HG03442 (cell line): Measurements from ENCODE around the gene KBTBD3.
A peak's percentile ranks its signal among the peaks of the same experiment; 100 is the strongest.
"Not testable (repeated sequence)": the region's sequence is repeated elsewhere in the genome, so short reads cannot be mapped to it uniquely, and the experiment has no call there.

Experiments
- ATAC-seq: cut with Tn5 transposase; IDR thresholded peaks from one replicate; pipeline ENCODE4 v1.9.1; 2021; ENCODE audit warnings: mild to moderate bottlenecking, moderate library complexity; ENCODE audit not compliant: unreplicated experiment

KBTBD3 gene

DNA sequence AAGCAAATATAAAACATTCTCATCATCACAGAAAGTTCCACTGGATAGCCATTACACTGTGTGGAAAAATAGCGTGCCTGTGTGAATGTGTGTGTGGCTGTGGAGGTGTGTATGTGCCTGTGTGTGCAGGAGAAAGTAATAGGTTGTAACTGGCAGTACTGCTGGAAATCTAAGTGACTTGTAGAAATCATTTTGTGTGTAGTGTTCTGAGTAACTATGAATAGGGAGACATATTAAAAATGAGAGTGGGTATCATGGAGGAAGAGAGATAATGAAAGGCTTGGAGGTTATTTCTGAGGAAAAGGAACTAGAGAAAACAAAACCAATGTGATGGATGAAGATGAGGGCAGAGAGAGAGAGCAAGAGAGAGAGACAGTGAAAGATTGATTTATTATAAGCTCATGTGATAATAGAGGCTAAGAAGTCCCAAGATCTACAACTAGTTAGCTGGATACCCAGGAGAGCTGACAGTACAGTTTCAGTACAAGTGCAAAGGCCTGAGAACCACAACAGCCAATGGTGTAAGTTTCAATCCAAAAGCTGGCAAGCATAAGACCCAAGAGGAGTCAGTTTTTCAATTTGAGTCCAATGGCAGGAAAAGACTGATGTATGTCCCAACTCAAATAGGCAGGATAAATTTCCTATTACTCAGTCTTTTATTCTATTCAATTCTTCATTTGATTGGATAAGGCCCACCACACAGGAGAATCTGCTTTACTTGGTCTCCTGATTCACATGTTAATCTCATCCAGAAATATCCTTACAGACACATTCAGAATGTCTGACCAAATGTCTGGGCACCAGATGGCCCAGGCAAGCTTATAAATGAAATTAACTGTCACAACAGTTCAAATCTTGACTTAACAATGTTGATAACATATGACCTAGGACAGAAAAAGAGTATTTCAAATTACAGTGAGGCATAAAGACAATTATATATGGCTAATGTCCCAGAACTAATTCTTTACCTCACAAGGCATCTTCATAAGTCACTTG, 14.9 kb downstream of the KBTBD3 start:
- ATAC-seq = peak; percentile 45

DNA sequence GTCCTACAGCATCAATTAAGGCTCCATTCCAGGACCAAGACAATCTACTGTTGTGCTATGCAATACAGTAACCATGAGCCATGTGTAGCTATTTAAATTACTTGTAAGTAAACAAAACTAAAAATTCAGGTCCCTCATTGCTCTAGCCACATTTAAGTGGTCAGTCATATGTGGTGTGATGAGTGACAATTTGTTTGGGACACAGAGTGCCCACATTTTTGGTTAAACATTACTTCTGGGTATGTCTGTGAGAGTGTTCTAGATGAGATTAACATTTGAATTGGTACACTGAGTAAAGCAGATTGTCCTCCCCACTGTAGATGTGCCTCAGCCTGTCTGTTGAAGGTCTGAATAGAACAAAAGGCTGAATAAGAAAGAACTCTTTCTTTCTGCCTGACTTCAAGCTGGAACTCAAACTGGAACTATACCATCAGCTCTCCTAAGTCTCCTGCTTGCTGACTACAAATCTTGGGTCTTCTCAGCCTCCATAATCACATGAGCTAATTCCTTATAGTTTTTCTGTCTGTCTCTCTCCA, 15.8 kb downstream of the KBTBD3 start:
- ATAC-seq = no peak

DNA sequence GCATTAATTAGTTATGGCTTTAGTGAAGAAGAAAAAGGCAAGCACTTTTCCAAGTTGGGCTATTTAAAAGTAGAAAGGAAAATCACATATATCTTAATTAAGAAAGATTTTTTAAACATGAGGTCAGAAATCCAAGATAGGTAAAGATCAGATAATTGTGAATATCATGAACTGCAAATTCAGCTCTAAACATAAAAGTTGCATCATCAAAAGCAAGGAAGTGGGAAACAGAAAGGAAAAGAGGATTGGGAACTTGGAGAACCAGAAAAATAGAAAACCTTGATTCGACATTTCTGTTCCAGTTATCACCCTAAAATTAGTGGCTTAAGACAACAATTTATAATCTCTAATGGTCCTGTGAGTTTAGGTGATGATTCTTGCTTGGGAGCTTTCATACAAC, 17.5 kb downstream of the KBTBD3 start:
- no peak for ATAC-seq

DNA sequence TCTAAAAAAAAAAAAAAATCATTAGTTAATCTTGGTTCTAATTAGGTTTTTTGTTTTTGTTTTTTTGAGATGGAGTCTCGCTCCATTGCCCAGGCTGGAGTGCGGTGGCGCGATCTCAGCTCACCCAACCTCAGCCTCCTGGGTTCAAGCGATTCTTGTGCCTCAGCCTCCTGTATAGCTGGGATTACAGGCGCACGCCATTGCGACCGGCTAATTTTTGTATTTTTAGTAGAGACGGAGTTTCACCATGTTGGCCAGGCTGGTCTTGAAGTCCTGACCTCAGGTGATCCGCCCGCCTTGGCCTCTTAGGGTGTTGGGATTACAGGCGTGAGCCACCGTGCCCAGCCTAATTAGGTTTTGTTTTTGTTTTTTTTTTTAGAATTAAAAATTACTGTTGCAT, 18.8 kb downstream of the KBTBD3 start:
- not testable (repeated sequence) for ATAC-seq

DNA sequence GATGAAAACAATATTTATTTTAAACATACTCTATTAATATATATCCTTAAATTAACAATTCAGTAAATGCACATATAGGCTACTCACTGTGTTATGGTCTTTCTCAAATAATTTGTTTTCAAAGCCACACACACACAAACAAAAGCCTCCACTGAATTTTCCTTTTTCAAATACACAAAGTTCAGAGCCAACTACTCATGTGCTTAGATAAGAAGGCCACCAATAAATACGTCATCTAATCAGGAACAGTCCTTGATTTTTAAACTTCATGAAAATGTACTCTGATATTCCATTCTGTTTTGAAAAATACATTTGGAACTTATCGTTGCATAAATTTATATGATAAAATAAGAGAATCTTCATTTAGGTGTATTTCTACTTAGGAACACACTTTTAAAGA, 26.0 kb downstream of the KBTBD3 start:
- no peak for ATAC-seq

DNA sequence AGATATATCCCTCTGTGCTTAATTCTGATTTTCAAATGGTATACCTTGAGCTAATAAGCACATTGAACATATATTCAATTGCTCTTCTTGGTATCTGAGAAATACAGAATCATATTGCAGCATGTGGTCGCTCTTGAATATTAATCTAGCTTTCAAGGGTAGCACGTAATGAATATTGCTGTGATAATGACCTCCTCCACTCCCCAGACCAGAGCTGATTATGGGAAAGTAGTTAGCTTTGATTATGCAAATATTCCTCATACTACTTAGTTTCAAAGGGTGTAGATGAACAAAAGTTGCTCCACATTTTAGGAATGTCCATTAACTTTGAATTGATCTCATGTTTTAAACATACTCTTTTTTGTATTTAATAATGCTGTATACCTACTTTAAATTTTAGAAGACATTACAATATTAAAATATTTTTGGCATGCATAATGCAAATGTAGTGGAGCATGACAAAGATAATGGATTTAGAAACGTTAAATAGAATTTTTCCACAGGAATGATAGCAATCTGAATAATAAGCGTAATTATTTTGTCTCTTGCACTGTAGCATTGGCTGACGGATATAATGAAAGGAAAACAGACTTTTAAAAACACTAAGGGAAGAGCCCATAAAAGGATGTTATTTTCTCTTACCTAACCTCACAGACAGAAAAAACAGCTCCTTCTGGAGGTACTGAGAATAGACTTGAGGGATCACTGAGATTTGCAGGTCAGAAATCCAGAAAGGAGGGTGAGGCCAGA, 27.2 kb downstream of the KBTBD3 start:
- no peak for ATAC-seq

DNA sequence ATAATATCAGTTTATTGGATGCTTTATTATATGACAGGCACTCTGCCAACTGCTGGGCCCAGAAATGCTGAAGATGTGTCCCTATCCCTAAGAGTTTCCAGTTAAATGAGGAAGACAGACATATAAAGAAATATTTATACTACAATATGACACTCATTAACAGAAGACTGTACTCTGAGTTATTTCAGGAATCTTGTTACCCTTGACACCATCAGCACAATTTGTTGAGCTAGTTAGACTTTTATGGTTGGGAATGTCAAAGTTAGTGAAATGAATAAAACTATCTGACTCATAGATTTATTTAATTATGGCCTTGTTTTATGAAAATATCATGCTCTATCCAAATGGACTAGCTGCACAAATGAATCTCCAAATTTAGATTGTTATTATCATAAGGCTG, 29.5 kb downstream of the KBTBD3 start:
- no peak for ATAC-seq

DNA sequence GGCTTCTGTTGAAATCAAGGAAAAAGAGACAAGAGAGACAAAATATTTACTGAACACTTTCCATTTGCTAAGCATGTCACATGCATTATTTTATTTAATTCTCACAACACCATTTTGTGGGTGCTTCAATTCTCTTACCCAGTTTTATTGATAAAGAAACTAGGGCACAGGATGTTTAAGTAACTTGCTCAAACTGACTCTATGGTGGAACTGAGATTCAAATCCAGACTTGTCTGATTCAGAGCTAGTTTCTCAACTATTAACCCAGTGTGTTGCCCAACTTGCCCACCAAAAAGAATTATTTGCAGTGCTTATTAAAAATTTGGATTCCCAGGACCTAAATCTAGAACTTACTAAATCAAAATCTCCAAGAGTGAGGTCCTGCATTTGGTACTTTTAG, 33.6 kb downstream of the KBTBD3 start:
- ATAC-seq = no peak

DNA sequence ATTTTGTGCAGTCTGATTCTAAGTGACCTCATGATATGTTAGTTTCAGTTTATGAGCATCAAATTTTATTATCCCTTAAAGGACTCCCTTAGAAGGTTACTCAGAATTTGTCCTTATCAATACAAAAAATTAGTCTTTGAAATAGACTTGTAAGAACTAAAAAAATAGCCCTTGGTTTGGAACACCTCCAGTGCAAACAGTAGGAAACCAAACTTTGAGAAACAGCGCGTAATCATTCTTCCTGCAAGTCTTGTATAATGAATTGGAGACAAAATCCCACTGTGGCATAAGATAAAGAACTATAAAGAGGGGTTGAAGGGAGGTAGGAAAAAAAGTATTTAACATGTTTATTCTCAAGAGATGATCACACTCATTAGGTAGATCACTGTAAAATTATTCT, 44.3 kb downstream of the KBTBD3 start:
- ATAC-seq = no peak

DNA sequence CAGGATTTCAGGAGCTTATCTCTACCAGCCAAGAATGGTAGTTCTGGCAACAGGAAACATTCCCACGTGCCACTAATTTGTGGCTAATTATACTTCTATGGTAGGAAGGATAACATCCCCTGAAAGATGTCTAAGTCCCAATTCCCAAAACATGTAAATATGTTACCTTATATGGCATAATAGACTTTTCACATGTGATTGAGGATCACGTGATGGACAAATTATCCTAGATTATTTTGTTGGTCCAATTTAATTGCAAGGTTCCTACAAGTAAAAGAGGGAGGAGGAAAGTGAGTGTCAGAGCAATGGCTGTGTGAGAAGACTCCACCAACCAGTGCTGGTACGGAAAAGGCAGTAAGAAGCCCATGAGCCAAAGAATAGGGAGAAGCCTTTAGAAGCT, 45.2 kb downstream of the KBTBD3 start:
- ATAC-seq = no peak

DNA sequence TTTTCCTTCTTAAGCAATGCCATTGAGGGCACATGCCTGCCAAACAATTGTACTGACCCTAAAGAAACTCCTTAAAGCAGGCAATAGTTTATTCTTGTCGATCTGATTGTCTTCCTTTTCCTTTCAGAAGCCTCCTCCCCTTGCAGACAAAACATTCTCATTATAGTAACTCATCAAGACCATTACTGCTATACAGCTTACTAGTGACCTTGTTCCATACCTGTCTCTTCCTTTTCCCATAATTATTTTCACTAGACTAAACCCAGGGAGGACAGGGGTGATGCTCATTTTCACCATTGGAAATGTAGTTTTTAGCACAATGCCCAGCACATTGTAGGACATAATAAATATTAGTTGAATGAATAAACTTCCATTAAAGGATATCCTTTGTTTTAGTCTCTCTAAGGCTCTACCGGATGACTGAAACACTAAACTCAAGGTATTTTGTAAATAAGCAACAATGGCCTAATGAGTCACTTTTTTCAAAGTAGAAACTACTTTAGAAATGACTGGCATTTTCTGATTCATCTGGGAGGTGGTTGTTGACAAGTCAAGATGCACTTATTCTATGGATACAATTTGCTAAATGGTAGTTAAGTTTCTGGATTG, 45.8 kb downstream of the KBTBD3 start:
- peak; percentile 75 for ATAC-seq

DNA sequence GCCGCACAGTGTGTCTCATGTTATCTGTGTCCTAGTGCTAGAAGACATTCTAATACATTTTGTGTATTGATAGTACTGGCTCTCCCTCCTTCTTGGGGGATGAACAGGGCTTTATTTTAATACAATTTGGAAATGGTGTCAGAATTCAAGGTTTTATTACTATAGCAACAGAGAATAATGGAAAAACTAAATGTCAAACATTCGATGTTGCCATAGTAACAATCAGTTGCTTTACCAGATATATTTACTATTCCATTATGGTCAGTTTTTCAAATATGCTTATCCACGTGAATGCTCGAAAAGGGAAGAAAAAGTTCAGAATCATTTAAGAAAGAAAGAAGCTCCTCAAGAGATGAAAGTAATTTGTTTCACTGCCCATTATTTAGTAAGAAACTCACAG, 46.5 kb downstream of the KBTBD3 start:
- ATAC-seq = no peak

DNA sequence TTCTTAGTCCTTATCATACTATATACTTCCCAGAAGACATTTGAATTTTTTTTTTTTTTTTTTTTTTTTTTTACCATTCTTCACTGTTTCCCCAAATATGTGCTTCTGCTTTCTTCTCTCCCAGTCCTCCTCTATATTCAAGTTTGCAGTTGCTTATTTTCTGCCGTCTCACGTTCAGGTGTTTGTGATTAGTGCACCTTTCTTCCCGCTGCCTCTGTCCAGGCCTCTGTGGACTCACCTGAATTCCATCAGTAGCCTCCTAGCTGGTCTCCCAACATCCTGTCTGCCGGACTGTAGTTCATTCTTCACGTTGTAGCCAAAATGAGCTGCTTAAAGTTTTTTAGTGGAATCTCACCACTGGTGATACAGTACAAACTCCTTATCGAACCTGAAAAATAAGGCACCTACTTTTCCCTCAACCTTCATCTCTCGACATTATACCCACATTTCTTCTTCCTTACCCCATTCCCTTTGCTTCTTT, 54.3 kb downstream of the KBTBD3 start:
- no peak for ATAC-seq

DNA sequence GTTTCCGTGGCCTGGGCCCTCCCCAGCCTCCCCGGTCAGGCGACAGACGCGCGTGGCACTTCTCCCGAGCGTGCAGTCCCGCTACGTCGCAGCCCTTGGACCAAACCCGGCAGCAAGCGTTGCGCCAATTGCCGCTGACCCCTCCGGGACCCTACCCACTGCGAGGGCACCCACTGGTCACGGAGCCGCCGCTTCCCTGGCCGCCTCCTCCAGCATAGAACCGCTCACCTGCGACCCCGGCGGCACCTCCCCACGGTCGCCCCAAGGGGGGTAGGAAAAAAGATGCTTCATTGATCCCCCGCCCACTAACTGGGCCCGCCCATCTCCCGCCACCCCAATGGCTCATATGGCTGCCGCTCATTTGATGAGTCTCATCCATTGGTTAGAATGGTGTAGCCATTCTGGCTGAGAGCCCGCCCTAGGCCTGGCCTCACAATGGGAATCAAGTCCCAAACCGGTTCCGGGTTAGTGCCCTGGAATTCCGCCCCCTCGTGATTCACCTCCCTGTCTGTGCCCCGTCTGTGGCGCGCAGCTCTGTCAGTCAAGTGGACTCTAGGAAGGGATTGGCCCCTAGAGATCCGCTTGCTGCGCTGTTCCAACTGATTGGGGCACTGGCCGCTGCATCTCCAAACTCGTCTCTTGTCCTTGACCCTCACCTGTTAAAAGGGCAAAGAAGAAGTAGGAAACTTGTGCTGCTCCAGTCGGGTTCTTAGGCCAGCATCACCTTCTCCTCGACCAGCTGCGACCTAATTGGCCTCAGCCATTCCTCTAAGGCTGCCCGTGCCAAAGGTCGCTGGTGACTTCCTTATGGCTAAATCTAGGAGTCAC, 55.0 kb downstream of the KBTBD3 start, which contains the start of gene MSANTD4:
Gene MSANTD4, minus strand, starts transcription at position 274 of the 828 bp plus-strand sequence. CDS start 11,323 bp downstream, outside the sequence.
- peak; percentile 97 for ATAC-seq

DNA sequence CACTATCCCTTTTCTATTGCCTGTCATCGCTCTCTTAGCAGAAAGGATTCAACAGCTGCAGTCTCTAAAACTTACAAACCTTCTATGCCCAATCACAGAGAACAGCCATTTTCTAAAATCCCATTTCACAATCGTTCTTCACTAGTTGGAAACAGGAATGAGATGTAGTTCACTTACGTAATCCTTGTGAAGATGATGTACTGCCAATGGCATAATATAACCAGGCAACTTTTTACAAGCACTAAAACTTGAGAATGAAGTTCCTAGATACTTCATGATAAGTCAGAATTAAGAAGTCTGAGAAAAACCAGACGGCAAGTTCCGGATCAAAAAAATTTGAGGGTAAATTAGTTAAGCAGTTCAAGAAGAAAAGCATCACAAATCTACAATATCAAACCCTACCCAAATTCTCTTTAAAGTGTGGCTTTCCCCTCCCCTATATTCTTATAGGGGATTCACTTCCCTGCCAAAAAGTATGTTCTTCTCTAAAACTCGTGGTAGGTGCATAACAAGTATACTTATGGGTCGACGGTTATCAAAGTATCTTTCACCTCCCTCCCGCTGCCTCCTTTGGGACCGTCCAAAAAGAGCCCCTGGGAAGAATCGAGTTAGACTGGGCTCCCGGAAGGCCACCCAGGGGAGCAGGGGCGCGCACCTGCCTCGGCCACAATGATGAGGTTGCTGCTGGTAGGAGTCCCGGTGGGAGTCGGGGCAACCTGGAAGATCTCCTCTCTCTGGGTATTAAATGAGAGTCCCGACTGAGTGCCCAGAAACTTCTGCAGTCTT, 55.8 kb downstream of the KBTBD3 start:
- peak; percentile 7 for ATAC-seq

DNA sequence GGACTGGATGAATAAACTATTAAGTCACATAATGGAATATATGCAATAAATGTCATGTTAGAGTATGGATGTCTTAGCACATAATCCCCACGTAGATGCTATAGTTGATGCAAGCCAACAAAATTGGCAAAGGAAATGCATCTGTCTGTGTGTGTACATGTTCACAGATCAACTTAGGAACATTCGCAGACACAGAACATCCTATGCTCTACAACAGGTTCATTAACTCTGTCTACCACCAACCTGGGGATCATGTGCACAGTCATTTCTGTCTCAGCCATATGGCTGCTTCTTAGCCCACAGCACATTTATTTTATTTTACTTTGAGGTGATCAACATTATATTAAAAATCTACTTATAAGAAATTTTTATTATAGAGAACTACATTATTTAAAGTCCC, 60.1 kb downstream of the KBTBD3 start:
- no peak for ATAC-seq

DNA sequence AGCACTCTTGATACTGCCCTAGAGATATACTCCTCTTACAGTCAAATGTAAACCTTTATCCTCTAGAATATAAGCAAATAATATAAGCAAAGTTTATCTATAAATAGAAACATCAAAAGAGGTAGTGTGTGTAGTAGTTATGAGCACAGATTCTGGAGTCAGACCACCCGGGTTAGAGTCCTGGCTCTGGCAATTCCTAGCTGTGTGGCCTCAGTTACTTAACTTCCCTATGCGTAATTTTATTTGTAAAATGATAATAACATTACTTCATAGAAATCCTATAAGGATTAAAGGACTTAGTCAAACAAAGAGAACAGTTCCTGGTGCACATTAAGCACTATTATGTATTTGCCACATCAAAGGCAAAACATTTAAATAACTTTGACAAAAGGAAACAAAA, 62.1 kb downstream of the KBTBD3 start:
- no peak for ATAC-seq

DNA sequence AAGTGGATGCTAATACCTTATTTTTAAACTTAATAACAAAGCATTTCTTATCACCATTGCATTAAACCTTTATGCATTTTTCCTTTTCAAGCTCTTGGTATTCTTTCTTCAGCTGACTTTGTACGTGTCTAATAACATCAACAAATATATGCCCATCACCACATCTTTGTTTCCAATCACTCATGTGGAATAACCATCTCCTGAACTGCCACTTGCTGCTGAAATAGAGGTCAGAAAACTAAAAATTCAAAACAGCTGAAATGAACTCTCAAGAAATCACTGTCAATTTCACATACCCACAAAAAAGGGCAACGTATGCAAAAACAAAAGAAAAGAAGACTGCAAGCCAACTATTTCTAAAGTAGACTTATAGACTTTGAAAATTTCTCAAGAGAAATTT, 62.5 kb downstream of the KBTBD3 start:
- ATAC-seq = no peak

DNA sequence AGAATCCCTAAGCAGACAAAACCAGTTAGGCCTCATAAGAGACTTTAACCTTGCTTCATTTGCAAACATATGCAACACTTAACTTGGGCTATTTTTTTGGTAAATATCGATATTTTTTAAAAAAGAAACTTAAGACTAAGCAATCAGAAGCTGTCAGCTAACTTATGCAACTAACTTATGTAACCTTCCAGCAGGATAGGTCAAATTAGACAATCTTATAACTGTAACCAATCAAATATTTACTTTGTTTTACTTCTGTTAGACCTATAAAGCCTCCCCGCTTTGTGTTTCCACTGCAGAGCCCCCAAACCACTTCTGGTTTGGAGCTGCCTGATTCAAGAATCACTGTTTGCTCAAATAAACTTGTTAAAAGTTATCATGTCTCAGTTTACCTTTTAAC, 63.1 kb downstream of the KBTBD3 start:
- no peak for ATAC-seq
